WTC11 (cell line): Measurements from ENCODE around the gene LAMA5. TPM values are rescaled to one million over a fixed set of nuclear protein-coding genes. Genes with fewer than 3 reads are reported as not detected.
A peak's percentile ranks its signal among the peaks of the same experiment; 100 is the strongest.

Source experiments
- ATAC-seq: fragments of 200-7000 bp; cut with Tn5 transposase; 2 replicates; pipeline ENCODE4 v1.10.0; 2021; ENCODE audit warnings: mild to moderate bottlenecking, moderate library complexity
- CTCF ChIA-PET: fragments of 300-600 bp; sonication (Branson Sonifier 250); formaldehyde crosslinking; loops from one replicate; lab custom pipeline; 2021; ENCODE audit warnings: antibody characterized with exemption; lab: Charles Lee
- POLR2A ChIA-PET: fragments of 350-600 bp; sonication (Branson Sonifier 250); formaldehyde crosslinking; loops from one replicate; lab custom pipeline; 2021; ENCODE audit warnings: antibody characterized with exemption; lab: Charles Lee
- DNase-seq: peaks from one replicate; pipeline ENCODE4 v3.0.0; 2021; ENCODE audit warnings: low spot score
- H3K27ac Mint-ChIP-seq: 2 replicates; pipeline ENCODE4 v1.8.0; 2021; ENCODE audit warnings: mixed read lengths
- H3K27me3 Mint-ChIP-seq: 2 replicates; pipeline ENCODE4 v1.8.0; 2021; ENCODE audit warnings: low read depth, mild to moderate bottlenecking, moderate library complexity, mixed read lengths
- H3K36me3 Mint-ChIP-seq: 2 replicates; pipeline ENCODE4 v1.8.0; 2021; ENCODE audit warnings: mixed read lengths
- H3K4me1 Mint-ChIP-seq: 2 replicates; pipeline ENCODE4 v1.8.0; 2022; ENCODE audit warnings: mixed read lengths
- H3K4me3 Mint-ChIP-seq: 2 replicates; pipeline ENCODE4 v1.8.0; 2021; ENCODE audit warnings: mild to moderate bottlenecking, moderate library complexity, mixed read lengths
- H3K9me3 Mint-ChIP-seq: 2 replicates; pipeline ENCODE4 v1.8.0; 2021; ENCODE audit warnings: mixed read lengths
- ARID4B ChIP-seq: sonication (generic); formaldehyde crosslinking; IDR thresholded peaks from 2 replicates; pipeline ENCODE4 v1.8.0; 2023; ENCODE audit warnings: missing genetic modification reagents, mild to moderate bottlenecking, borderline replicate concordance
- EMX1 ChIP-seq: fragments of 250-450 bp; sonication (Bioruptor Pico); IDR thresholded peaks from 2 replicates; pipeline ENCODE4 v1.8.0; 2021; ENCODE audit warnings: mild to moderate bottlenecking
- RORB ChIP-seq: fragments of 250-450 bp; sonication (Bioruptor Pico); IDR thresholded peaks from 2 replicates; pipeline ENCODE4 v1.9.0; 2021; ENCODE audit warnings: mild to moderate bottlenecking
- SMAD4 ChIP-seq: sonication (generic); formaldehyde crosslinking; IDR thresholded peaks from 2 replicates; pipeline ENCODE4 v1.8.0; 2022; ENCODE audit warnings: mild to moderate bottlenecking, missing genetic modification reagents
- STAT6 ChIP-seq: sonication (generic); formaldehyde crosslinking; conservative IDR thresholded peaks from 2 replicates; pipeline ENCODE4 v1.8.1; 2023; ENCODE audit warnings: mild to moderate bottlenecking, low read depth, missing genetic modification reagents, moderate library complexity
- ZBTB21 ChIP-seq: sonication (generic); formaldehyde crosslinking; IDR thresholded peaks from 2 replicates; pipeline ENCODE4 v1.8.1; 2023; ENCODE audit warnings: mild to moderate bottlenecking, missing genetic modification reagents, borderline replicate concordance
- ZNF219 ChIP-seq: sonication (generic); formaldehyde crosslinking; IDR thresholded peaks from 2 replicates; pipeline ENCODE4 v1.8.0; 2023; ENCODE audit warnings: missing genetic modification reagents, mild to moderate bottlenecking, borderline replicate concordance
- ZNF281 ChIP-seq: sonication (generic); formaldehyde crosslinking; IDR thresholded peaks from 2 replicates; pipeline ENCODE4 v1.8.0; 2023; ENCODE audit warnings: mild to moderate bottlenecking, missing genetic modification reagents
- ZNF532 ChIP-seq: fragments of 250-450 bp; sonication (Bioruptor Pico); IDR thresholded peaks from 2 replicates; pipeline ENCODE4 v1.9.0; 2021; ENCODE audit warnings: mild to moderate bottlenecking, borderline replicate concordance
- ZNF671 ChIP-seq: fragments of 250-450 bp; sonication (Bioruptor Pico); IDR thresholded peaks from 2 replicates; pipeline ENCODE4 v1.8.0; 2021; ENCODE audit warnings: mild to moderate bottlenecking
- total RNA-seq: library from RNA; stranded (reverse); gene quantifications from 3 replicates; pipeline ENCODE4 v1.2.3, GENCODE V29; 2021

LAMA5 gene
- total RNA-seq, 1 experiment from 2014 or later, result 329 TPM

- TF ChIP-seq STAT6 (CRISPR knock-in tag) (no peak), ZNF532 (CRISPR knock-in tag) (no peak), EMX1 (CRISPR knock-in tag) (no peak)
Observed at GRCh38 chr20:62362991-62363919, 3.9 kb downstream of the LAMA5 start (continued).

GRCh38 chr20:62362590-62362940 lies 4.5 kb downstream of the LAMA5 start:
- Mint-ChIP-seq H3K4me3 (no peak overlapping the region), H3K9me3 (no peaks in the 10 kb centered on the region), H3K27me3 (no peaks in the 10 kb centered on the region), H3K36me3 (no peaks in the 10 kb centered on the region), H3K4me1 (peaks cover 45% of the 10 kb centered on the region), H3K27ac (peak overlapping the region; percentile 97)
- ATAC-seq (no peak), DNase-seq (peak; percentile 14)
- TF ChIP-seq ARID4B (CRISPR knock-in tag) (0 out of 2 replicates have a peak, but pooled peaks have one; percentile 42), RORB (no peak), ZNF219 (CRISPR knock-in tag) (no peak)
- TF ChIP-seq, all 79 proteins: peak for 1
- ChIA-PET POLR2A (interaction anchor here (0.7 to 2.6 kb wide), 4 partner anchors 14 to 1015 kb away, joined by 3 to 8 read pairs (median 4); partner anchors contain the start of gene RPS21), CTCF (interaction anchor here (0.6 to 9.1 kb wide), 6 partner anchors 15 to 187 kb away, joined by 3 to 137 read pairs (median 4); no protein-coding TSS in a partner anchor)

- DNase-seq (peak; percentile 95), ATAC-seq (peak; percentile 50)
- H3K27me3 Mint-ChIP-seq, result no peaks in the 10 kb centered on the region
- peaks cover 45% of the 10 kb centered on the region for H3K4me1 Mint-ChIP-seq
- no peaks in the 10 kb centered on the region for H3K36me3 Mint-ChIP-seq
- H3K27ac Mint-ChIP-seq, result peak overlapping the region; percentile 97
- no peaks in the 10 kb centered on the region for H3K9me3 Mint-ChIP-seq
- ChIA-PET CTCF (interaction anchor here (0.6 to 9.1 kb wide), 5 partner anchors 14 to 188 kb away, joined by 3 to 137 read pairs (median 3); no protein-coding TSS in a partner anchor), POLR2A (interaction anchor here (0.7 to 2.6 kb wide), 5 partner anchors 13 to 1015 kb away, joined by 3 to 8 read pairs (median 3); partner anchors contain the start of gene RPS21)
- peak overlapping the region; percentile 33; the same call in 1 of the 2 replicates for H3K4me3 Mint-ChIP-seq
- 0 out of 2 replicates have a peak, but pooled peaks have one; percentile 57 for TF ChIP-seq ZNF671
- TF ChIP-seq STAT6 (CRISPR knock-in tag), result no peak
- TF ChIP-seq ZBTB21 (CRISPR knock-in tag), result no peak
- peak; percentile 72; the same call in 1 of the 2 replicates for TF ChIP-seq ZNF281
- TF ChIP-seq SMAD4 (CRISPR knock-in tag), result no peak
Observed at GRCh38 chr20:62361799-62362589, 5.1 kb downstream of the LAMA5 start.
